ENCODE measurements around the gene CHM.

The CHM gene

GRCh38 chrX:85865324-85865723, 182.0 kb downstream of the CHM start:
- Histone ChIP-seq H3K9me3 (no peaks in the 10 kb centered on the region), H3K4me1 (ENCODE audit: control insufficient read depth in 1 of 2, insufficient read depth in 1 of 2, low read depth in 1 of 2, low read length in 1 of 2) (no peaks in the 10 kb centered on the region), H3K4me3 (ENCODE audit: low read depth in 1 of 2, low read length in 1 of 2) (no peak overlapping the region), H3K27ac (no peak overlapping the region), H3K36me3 (no peaks in the 10 kb centered on the region), H3K27me3 (no peaks in the 10 kb centered on the region)
- TF ChIP-seq CTCF (IDR thresholded peaks at IDR 0.05) = no peak

GRCh38 chrX:85859426-85859825, 187.9 kb downstream of the CHM start:
- H3K4me3 ChIP-seq (ENCODE audit: low read depth in 1 of 2, low read length in 1 of 2) = no peak overlapping the region
- no peak for TF ChIP-seq CTCF (IDR thresholded peaks at IDR 0.05)

GRCh38 chrX:85851418-85851817, 195.9 kb downstream of the CHM start:
- no peaks in the 10 kb centered on the region for H3K4me1 ChIP-seq (ENCODE audit: control insufficient read depth in 1 of 2, insufficient read depth in 1 of 2, low read depth in 1 of 2, low read length in 1 of 2)
- H3K27ac ChIP-seq = no peak overlapping the region
- H3K36me3 ChIP-seq = no peaks in the 10 kb centered on the region
- H3K27me3 ChIP-seq = no peaks in the 10 kb centered on the region
- TF ChIP-seq CTCF (IDR thresholded peaks at IDR 0.05) = no peak
- H3K9me3 ChIP-seq = no peaks in the 10 kb centered on the region
- H3K4me3 ChIP-seq (ENCODE audit: low read depth in 1 of 2, low read length in 1 of 2) = no peak overlapping the region

More at GRCh38 chrX:85859426-85859825, 187.9 kb downstream of the CHM start:
- H3K27me3 ChIP-seq = no peaks in the 10 kb centered on the region
- H3K27ac ChIP-seq = no peak overlapping the region
- H3K9me3 ChIP-seq = no peaks in the 10 kb centered on the region
- no peaks in the 10 kb centered on the region for H3K36me3 ChIP-seq
- no peaks in the 10 kb centered on the region for H3K4me1 ChIP-seq (ENCODE audit: control insufficient read depth in 1 of 2, insufficient read depth in 1 of 2, low read depth in 1 of 2, low read length in 1 of 2)

GRCh38 chrX:85836868-85837267, 210.5 kb downstream of the CHM start:
- Histone ChIP-seq H3K27me3 (no peaks in the 10 kb centered on the region), H3K9me3 (no peaks in the 10 kb centered on the region), H3K4me1 (ENCODE audit: control insufficient read depth in 1 of 2, insufficient read depth in 1 of 2, low read depth in 1 of 2, low read length in 1 of 2) (no peaks in the 10 kb centered on the region), H3K36me3 (no peaks in the 10 kb centered on the region), H3K27ac (no peak overlapping the region), H3K4me3 (ENCODE audit: low read depth in 1 of 2, low read length in 1 of 2) (no peak overlapping the region)
- no peak for TF ChIP-seq CTCF (IDR thresholded peaks at IDR 0.05)

- Histone ChIP-seq H3K4me3 (ENCODE audit: low read depth in 1 of 2, low read length in 1 of 2) (no peak overlapping the region), H3K27me3 (no peaks in the 10 kb centered on the region), H3K36me3 (no peaks in the 10 kb centered on the region), H3K9me3 (no peaks in the 10 kb centered on the region), H3K27ac (no peak overlapping the region), H3K4me1 (ENCODE audit: control insufficient read depth in 1 of 2, insufficient read depth in 1 of 2, low read depth in 1 of 2, low read length in 1 of 2) (no peaks in the 10 kb centered on the region)
- no peak for TF ChIP-seq CTCF (IDR thresholded peaks at IDR 0.05)
Measured at GRCh38 chrX:85828771-85829170, 218.6 kb downstream of the CHM start.

- Histone ChIP-seq H3K4me1 (ENCODE audit: control insufficient read depth in 1 of 2, insufficient read depth in 1 of 2, low read depth in 1 of 2, low read length in 1 of 2) (no peaks in the 10 kb centered on the region), H3K9me3 (no peaks in the 10 kb centered on the region), H3K27me3 (no peaks in the 10 kb centered on the region), H3K27ac (no peak overlapping the region), H3K4me3 (ENCODE audit: low read depth in 1 of 2, low read length in 1 of 2) (no peak overlapping the region), H3K36me3 (no peaks in the 10 kb centered on the region)
- TF ChIP-seq CTCF (IDR thresholded peaks at IDR 0.05) = no peak
Measured at GRCh38 chrX:85815203-85815751, 232.1 kb downstream of the CHM start.
